ENCODE data around the gene SLC25A12. TPM values are rescaled to one million over a fixed set of nuclear protein-coding genes. Genes with fewer than 3 reads are reported as not detected.
A peak's percentile ranks its signal among the peaks of the same experiment; 100 is the strongest.

Gene SLC25A12
- total RNA-seq: 10 to 100 TPM; 15.6 to 34.1 (median 23.6) TPM
- 10 to 100 TPM; 18.5 to 21.6 TPM for polyA plus RNA-seq
- long read RNA-seq, donor 1, transcript SLC25A12-202 (18 exons, 2,979 nt): major isoform, 73 of 122 reads
- long read RNA-seq, donor 1, partial matches to known transcripts: 17 of 122 reads
- long read RNA-seq, donor 1, other reads (novel, unspliced or antisense): 30 of 122 reads
- long read RNA-seq, donor 2, partial matches to known transcripts: 20 of 22 reads
- long read RNA-seq, donor 2, other reads (novel, unspliced or antisense): 0 of 22 reads
- long read RNA-seq, donor 3, transcript SLC25A12-202 (18 exons, 2,979 nt): major isoform, 36 of 63 reads
- long read RNA-seq, donor 3, partial matches to known transcripts: 5 of 63 reads
- long read RNA-seq, donor 3, other reads (novel, unspliced or antisense): 22 of 63 reads

- intact Hi-C loops (cut with DNase I): loop anchor here in 1 of 4 donors (10.0 kb wide), 1 partner anchor 79 kb away; no protein-coding TSS in a partner anchor
- peaks cover 3% of the 10 kb centered on the region for H3K4me1 ChIP-seq (ENCODE audit: insufficient read depth)
- peak within 1 kb of the TSS; percentile 22 to 54 for H3K27ac ChIP-seq
- TF ChIP-seq EP300 (IDR thresholded peaks at IDR 0.05): no peak
- TF ChIP-seq, protein P1, sequence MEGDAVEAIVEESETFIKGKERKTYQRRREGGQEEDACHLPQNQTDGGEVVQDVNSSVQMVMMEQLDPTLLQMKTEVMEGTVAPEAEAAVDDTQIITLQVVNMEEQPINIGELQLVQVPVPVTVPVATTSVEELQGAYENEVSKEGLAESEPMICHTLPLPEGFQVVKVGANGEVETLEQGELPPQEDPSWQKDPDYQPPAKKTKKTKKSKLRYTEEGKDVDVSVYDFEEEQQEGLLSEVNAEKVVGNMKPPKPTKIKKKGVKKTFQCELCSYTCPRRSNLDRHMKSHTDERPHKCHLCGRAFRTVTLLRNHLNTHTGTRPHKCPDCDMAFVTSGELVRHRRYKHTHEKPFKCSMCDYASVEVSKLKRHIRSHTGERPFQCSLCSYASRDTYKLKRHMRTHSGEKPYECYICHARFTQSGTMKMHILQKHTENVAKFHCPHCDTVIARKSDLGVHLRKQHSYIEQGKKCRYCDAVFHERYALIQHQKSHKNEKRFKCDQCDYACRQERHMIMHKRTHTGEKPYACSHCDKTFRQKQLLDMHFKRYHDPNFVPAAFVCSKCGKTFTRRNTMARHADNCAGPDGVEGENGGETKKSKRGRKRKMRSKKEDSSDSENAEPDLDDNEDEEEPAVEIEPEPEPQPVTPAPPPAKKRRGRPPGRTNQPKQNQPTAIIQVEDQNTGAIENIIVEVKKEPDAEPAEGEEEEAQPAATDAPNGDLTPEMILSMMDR (IDR thresholded peaks at IDR 0.05): no peak
- TF ChIP-seq POLR2A (IDR thresholded peaks at IDR 0.05): peak; percentile 30
- H3K9me3 ChIP-seq: no peaks in the 10 kb centered on the region
- H3K4me3 ChIP-seq: peak within 1 kb of the TSS; percentile 84
- no peaks in the 10 kb centered on the region for H3K27me3 ChIP-seq
- H3K36me3 ChIP-seq: no peaks in the 10 kb centered on the region
- WGBS, 3 donors: 0 to 1% (median 1%) methylated on average over 44 to 63 of the region's 63 CpGs
- peak; percentile 77 to 88 (median 83) for DNase-seq
Measured at GRCh38 chr2:171893824-171894611, at the start of gene SLC25A12. SLC25A12 (minus strand) TSS chr2:171894244; CDS start chr2:171894214, 30 bp downstream.

GRCh38 chr2:171941316-171941699 lies 47.3 kb upstream of the SLC25A12 start:
- DNase-seq: no peak
- H3K27me3 ChIP-seq: no peaks in the 10 kb centered on the region
- no peak overlapping the region for H3K27ac ChIP-seq
- WGBS, 3 donors: 96 to 97% (median 97%) methylated on average over 6 of the region's 6 CpGs
- TF ChIP-seq, protein P1 (IDR thresholded peaks at IDR 0.05): no peak
- no peak for TF ChIP-seq POLR2A (IDR thresholded peaks at IDR 0.05)
- no peak for TF ChIP-seq EP300 (IDR thresholded peaks at IDR 0.05)
- intact Hi-C loops (cut with DNase I): no loop called here
- no peaks in the 10 kb centered on the region for H3K4me1 ChIP-seq (ENCODE audit: insufficient read depth)
- no peaks in the 10 kb centered on the region for H3K36me3 ChIP-seq
- no peak overlapping the region for H3K4me3 ChIP-seq
- no peaks in the 10 kb centered on the region for H3K9me3 ChIP-seq

DNA sequence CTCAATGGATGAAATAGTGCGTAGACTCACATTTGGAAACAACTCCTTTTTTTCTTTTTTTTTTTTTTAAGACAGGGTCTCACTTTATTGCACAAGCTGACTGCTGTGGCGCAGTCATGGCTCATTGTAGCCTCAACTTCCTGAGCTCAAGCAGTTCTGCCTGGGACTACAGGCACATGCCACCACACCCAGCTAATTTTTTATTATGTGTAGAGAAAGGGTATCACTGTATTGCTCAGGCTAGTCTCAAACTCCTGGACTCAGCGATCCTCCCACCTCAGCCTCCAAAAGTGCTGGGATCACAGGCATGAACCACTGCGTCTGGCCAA lies 45.7 kb upstream of the SLC25A12 start:
- Histone ChIP-seq H3K27me3 (no peaks in the 10 kb centered on the region), H3K4me3 (no peak overlapping the region), H3K9me3 (no peaks in the 10 kb centered on the region), H3K27ac (no peak overlapping the region), H3K4me1 (ENCODE audit: insufficient read depth) (no peaks in the 10 kb centered on the region), H3K36me3 (no peaks in the 10 kb centered on the region)
- 96 to 98% (median 97%) methylated on average over 4 of the region's 4 CpGs for WGBS, 3 donors
- intact Hi-C loops (cut with DNase I): no loop called here
- no peak for DNase-seq
- TF ChIP-seq EP300 (IDR thresholded peaks at IDR 0.05): no peak
- TF ChIP-seq POLR2A (IDR thresholded peaks at IDR 0.05): no peak

DNA sequence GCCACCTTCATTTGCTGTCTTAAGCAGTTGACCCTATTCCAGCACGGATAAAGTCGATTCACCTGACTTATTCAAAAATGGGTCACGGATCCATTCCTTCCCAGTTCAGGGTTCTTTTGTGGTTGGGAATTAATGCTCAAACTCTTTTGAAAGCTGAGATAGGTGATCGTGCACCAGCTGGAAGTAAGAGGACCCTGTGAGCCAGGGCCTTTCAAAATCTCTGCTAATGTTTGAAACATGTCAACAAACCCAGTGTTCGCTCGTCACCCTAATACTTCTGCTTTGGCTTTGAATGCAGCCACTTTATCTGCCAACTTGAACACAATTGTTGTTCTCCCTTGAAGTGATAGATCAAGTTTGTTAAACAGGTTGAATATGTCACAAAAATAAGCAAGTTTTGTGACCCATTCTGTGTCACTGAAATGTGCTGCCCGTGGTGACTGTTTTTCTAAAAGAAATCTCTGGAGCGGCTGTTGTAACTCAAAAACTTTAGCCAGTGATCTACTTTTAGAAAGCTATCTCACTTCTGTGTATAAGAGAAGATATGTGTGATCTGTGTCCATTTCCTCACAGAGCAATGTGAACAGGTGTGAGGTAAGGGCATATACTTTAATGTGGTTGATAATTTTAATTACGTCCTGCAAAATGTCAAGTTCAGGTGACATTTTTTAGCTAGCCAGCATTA lies 45.2 kb upstream of the SLC25A12 start:
- no peak overlapping the region for H3K27ac ChIP-seq
- H3K27me3 ChIP-seq: no peaks in the 10 kb centered on the region
- TF ChIP-seq, protein P1 (IDR thresholded peaks at IDR 0.05): no peak
- TF ChIP-seq POLR2A (IDR thresholded peaks at IDR 0.05) (no peak), EP300 (IDR thresholded peaks at IDR 0.05) (no peak)
- 90 to 92% (median 91%) methylated on average over 9 of the region's 9 CpGs for WGBS, 3 donors
- DNase-seq: no peak
- no peaks in the 10 kb centered on the region for H3K9me3 ChIP-seq
- no peaks in the 10 kb centered on the region for H3K36me3 ChIP-seq
- intact Hi-C loops (cut with DNase I): no loop called here
- no peaks in the 10 kb centered on the region for H3K4me1 ChIP-seq (ENCODE audit: insufficient read depth)
- no peak overlapping the region for H3K4me3 ChIP-seq

Measured in ovary (tissue), 10 donors.